RWPE2 (cell line): ENCODE results near the gene ZSCAN5A.
"Not testable (repeated sequence)": the region's sequence is repeated elsewhere in the genome, so short reads cannot be mapped to it uniquely, and the experiment has no call there.

Experiments used
- ATAC-seq: fragments of 200-7000 bp; cut with Tn5 transposase; 3 replicates; pipeline ENCODE4 v1.9.1; 2021; ENCODE audit warnings: low read depth
- DNase-seq: peaks from one replicate; pipeline ENCODE4 v3.0.0-alpha.2; 2020; ENCODE audit warnings: low spot score
- H3K27ac ChIP-seq: fragments of 450-650 bp; 2 replicates; pipeline ENCODE4 v1.5.1; 2017; ENCODE audit warnings: mild to moderate bottlenecking; ENCODE audit not compliant: poor library complexity, severe bottlenecking
- H3K27me3 ChIP-seq: fragments of 250-450 bp; sonication (Bioruptor Pico); 2 replicates; pipeline ENCODE4 v1.5.1; 2021; ENCODE audit warnings: mild to moderate bottlenecking, moderate library complexity; ENCODE audit not compliant: insufficient read depth, poor library complexity, severe bottlenecking
- H3K36me3 ChIP-seq: fragments of 250-450 bp; sonication (Bioruptor Pico); 2 replicates; pipeline ENCODE4 v1.5.1; 2020; ENCODE audit warnings: low read depth, mild to moderate bottlenecking, moderate library complexity
- H3K4me1 ChIP-seq: fragments of 250-450 bp; sonication (Bioruptor Pico); 2 replicates; pipeline ENCODE4 v1.5.1; 2021; ENCODE audit warnings: mild to moderate bottlenecking, moderate library complexity; ENCODE audit not compliant: insufficient read depth, poor library complexity, severe bottlenecking
- H3K4me3 ChIP-seq: fragments of 250-450 bp; sonication (Bioruptor Pico); 2 replicates; pipeline ENCODE4 v1.5.1; 2021; ENCODE audit warnings: mild to moderate bottlenecking, moderate library complexity; ENCODE audit not compliant: severe bottlenecking
- H3K9me3 ChIP-seq: fragments of 250-450 bp; sonication (Bioruptor Pico); 2 replicates; pipeline ENCODE4 v1.5.1; 2021; ENCODE audit warnings: mild to moderate bottlenecking, moderate library complexity; ENCODE audit not compliant: severe bottlenecking
- TF ChIP-seq, protein P1 (sequence below): fragments of 450-650 bp; IDR thresholded peaks from one replicate; pipeline ENCODE4 v1.5.1; 2017; ENCODE audit warnings: mild to moderate bottlenecking, moderate library complexity; ENCODE audit not compliant: poor library complexity, severe bottlenecking

The ZSCAN5A gene

DNA sequence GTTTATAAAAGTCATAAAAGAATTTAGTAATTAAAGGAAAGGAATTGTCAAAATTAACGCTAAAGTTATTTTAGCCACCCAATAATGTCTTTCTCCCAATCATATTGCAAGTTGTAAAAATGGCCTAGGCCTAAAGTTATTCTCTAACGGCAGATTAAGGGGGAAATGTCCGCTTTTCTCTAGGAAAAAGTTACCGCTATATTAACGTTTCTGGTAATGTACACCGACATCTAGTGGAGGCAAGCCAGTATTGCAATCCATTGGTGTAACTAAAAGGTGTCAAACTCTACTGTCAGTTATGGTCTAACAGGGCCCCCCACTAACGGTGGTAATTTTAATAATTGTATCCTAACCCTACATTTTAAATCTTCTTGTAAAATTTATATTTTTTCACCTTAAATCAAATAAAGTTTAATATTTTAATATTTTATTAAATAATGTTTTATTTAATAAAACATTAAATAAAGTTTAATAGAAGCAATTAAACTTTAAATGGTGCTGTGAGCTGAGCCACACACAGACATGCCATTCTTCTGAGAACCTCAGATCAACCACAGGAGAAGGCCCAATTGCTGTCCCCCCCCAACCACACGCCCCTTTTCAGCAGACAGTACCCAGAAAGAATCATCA lies 35.9 kb upstream of the ZSCAN5A start:
- DNase-seq: no peak

DNA sequence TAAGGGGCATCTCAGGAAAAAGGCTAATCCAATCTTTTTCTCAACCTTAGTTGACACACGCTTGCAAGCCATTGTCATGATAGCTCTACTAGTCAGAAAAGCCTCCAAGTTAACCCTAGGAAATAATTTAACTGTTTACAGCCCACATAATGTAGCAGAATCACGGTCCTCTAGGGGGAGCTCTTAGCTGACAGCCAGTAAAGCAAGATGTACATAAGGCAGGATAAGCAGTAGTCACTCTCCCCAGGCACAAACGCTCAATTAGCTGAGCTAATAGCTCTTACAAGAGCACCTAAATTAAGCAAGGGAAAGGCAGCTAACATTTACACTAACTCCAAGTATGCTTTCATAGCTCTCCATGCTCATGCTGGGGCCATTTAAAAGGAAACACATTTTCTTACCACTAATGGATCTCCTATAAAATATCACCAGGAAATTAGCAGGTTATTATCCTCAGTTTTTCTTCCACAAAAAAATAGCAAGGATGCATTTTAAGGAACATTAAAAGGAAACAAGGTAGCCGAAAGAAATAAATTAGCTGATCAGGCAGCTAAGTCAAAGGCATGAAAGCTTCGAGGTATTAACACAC lies 33.7 kb upstream of the ZSCAN5A start:
- H3K36me3 ChIP-seq: no peaks in the 10 kb centered on the region
- H3K9me3 ChIP-seq: no peaks in the 10 kb centered on the region
- ATAC-seq (no peak), DNase-seq (no peak)
- no peak overlapping the region for H3K4me3 ChIP-seq
- no peak overlapping the region for H3K27ac ChIP-seq
- TF ChIP-seq, protein P1, sequence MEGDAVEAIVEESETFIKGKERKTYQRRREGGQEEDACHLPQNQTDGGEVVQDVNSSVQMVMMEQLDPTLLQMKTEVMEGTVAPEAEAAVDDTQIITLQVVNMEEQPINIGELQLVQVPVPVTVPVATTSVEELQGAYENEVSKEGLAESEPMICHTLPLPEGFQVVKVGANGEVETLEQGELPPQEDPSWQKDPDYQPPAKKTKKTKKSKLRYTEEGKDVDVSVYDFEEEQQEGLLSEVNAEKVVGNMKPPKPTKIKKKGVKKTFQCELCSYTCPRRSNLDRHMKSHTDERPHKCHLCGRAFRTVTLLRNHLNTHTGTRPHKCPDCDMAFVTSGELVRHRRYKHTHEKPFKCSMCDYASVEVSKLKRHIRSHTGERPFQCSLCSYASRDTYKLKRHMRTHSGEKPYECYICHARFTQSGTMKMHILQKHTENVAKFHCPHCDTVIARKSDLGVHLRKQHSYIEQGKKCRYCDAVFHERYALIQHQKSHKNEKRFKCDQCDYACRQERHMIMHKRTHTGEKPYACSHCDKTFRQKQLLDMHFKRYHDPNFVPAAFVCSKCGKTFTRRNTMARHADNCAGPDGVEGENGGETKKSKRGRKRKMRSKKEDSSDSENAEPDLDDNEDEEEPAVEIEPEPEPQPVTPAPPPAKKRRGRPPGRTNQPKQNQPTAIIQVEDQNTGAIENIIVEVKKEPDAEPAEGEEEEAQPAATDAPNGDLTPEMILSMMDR: peak; percentile 39
- H3K27me3 ChIP-seq: no peaks in the 10 kb centered on the region
- no peaks in the 10 kb centered on the region for H3K4me1 ChIP-seq

More for the DNA sequence above, 35.9 kb upstream of the ZSCAN5A start:
- H3K4me3 ChIP-seq: no peak overlapping the region
- TF ChIP-seq, protein P1: peak; percentile 89
- ATAC-seq: 0 out of 3 replicates have a peak, but pooled peaks have one; percentile 29
- no peaks in the 10 kb centered on the region for H3K4me1 ChIP-seq
- no peak overlapping the region for H3K27ac ChIP-seq
- H3K36me3 ChIP-seq: no peaks in the 10 kb centered on the region
- no peaks in the 10 kb centered on the region for H3K27me3 ChIP-seq
- no peaks in the 10 kb centered on the region for H3K9me3 ChIP-seq

DNA sequence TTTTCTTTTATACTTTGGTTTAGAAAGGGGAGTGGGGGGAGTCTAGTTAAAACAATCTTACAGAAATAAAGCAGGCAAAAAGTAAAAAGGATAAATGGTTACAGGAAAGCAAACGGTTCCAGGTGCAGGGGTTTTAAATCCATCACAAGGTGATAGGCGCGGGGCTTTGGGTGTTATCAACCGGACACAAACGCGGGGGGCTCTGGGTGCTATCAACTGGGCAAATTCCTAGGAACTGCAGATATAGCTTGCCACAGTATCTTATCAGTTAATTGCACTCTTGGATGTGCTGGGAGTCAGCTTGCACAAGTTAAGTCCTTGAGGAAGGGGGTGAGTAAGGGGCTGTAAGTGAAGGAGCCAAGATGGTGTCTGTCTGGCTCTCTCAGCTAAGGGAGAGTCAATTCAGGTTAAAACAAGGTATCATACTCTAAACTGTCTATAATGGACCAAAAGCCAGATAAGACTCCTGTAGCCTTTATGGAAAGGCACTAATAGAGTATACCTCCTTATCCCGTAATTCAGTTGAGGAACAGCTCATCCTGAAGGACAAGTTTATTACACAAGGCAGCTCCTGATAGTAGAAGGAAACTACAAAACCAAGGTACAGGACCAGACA lies 32.6 kb upstream of the ZSCAN5A start:
- ATAC-seq: no peak

DNA sequence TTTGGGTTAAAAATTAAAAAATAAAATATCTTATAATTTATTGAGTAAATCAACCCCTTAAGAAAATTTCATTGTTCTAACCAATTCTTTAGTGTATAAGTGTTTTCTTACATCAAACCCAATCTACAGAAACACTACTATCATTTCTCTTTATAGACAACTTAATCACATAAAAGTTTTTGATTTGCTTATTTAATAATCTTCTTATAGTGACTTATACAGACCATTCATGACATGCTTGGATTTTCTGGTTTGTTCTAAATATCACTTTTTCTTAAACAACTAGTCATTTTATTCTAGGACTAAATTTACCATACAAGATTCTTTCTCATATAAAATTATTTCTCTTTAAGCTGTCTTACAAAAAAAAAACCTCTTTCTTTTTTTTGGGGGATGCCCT lies 27.3 kb upstream of the ZSCAN5A start:
- no peaks in the 10 kb centered on the region for H3K36me3 ChIP-seq
- TF ChIP-seq, protein P1: no peak

More for the DNA sequence above, 32.6 kb upstream of the ZSCAN5A start:
- no peak overlapping the region for H3K4me3 ChIP-seq
- no peak for DNase-seq
- H3K27me3 ChIP-seq: no peaks in the 10 kb centered on the region
- no peak overlapping the region for H3K27ac ChIP-seq
- no peaks in the 10 kb centered on the region for H3K4me1 ChIP-seq
- no peaks in the 10 kb centered on the region for H3K9me3 ChIP-seq
- no peaks in the 10 kb centered on the region for H3K36me3 ChIP-seq
- TF ChIP-seq, protein P1: no peak

DNA sequence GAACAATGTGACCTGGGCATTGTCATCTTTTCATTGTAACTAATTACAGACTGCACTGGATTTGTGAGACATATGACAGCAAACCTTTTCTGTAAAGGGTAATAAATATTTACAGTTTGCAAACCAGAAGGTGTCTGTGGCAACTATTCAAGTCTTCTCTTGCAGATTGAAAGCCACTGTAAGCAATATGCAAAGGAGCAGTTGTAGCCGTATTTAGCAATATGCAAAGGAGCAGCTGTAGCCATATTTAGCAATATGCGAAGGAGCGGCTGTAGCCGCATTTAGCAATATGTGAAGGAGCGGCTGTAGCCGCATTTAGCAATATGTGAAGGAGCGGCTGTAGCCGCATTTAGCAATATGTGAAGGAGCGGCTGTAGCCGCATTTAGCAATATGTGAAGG lies 24.4 kb upstream of the ZSCAN5A start:
- DNase-seq, H3K4me3 ChIP-seq: not testable (repeated sequence)

More for the DNA sequence above, 27.3 kb upstream of the ZSCAN5A start:
- Histone ChIP-seq H3K4me1 (no peaks in the 10 kb centered on the region), H3K4me3 (no peak overlapping the region), H3K9me3 (peaks cover 3% of the 10 kb centered on the region), H3K27ac (no peak overlapping the region), H3K27me3 (no peaks in the 10 kb centered on the region)
- DNase-seq (no peak), ATAC-seq (no peak)

DNA sequence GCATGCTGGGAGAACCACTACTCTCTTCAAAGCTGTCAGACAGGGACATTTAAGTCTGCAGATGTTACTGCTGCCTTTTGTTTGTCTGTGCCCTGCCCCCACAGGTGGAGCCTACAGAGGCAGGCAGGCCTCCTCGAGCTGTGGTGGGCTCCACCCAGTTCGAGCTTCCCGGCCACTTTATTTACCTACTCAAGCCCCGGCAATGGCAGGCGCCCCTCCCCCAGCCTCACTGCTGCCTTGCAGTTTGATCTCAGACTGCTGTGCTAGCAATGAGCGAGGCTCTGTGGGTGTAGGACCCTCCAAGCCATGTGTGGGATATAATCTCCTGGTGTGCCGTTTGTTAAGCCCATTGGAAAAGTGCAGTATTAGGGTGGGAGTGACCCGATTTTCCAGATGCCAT lies 22.4 kb upstream of the ZSCAN5A start:
- not testable (repeated sequence) for H3K9me3 ChIP-seq, H3K36me3 ChIP-seq, ATAC-seq, H3K27me3 ChIP-seq, H3K4me1 ChIP-seq, DNase-seq, H3K27ac ChIP-seq, H3K4me3 ChIP-seq

More for the DNA sequence above, 24.4 kb upstream of the ZSCAN5A start:
- not testable (repeated sequence) for H3K36me3 ChIP-seq, H3K9me3 ChIP-seq, H3K27me3 ChIP-seq, ATAC-seq, H3K4me1 ChIP-seq, H3K27ac ChIP-seq

DNA sequence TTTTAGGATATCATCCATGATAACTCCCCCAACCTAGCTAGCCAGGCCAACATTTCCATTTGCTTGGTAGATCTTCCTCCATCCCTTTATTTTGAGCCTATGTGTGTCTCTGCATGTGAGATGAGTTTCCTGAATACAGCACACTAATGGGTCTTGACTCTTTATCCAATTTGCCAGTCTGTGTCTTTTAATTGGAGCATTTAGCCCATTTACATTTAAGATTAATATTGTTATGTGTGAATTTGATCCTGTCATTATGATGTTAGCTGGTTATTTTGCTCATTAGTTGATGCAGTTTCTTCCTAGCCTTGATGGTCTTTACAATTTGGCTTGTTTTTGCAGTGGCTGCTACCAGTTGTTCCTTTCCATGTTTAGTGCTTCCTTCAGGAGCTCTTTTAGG lies 20.7 kb upstream of the ZSCAN5A start:
- not testable (repeated sequence) for H3K36me3 ChIP-seq, H3K4me3 ChIP-seq, H3K9me3 ChIP-seq, H3K4me1 ChIP-seq, H3K27me3 ChIP-seq, ATAC-seq, H3K27ac ChIP-seq, DNase-seq
